ENCODE results near the gene CADM1.

DNA sequence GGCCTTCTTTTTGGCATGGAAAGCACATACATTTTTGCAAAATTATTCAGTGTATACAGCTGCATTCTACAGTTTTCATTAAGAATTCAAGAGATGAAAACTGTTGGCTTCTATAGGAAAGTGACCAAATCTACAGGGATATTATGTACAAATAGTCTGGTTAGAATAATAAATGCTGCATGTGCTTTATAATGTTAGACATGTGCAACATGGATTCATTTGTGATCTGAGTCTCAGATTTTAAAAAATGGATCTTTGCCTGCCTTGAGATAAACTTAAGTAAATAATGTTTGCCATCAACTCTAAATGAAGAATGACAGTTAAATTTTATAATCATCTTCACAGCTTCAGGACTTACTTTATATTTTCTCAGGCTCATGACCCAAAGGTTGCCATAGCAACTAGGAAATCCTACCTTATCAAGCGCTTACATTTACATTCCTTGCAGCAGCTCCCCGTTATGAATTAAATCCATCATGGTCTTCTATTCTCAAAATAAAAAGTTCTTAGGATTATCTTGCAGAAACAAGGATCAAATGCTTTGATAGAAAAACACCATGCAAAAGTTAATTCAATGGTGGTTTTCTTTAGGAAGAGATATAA is 200.2 kb downstream of the CADM1 start:
- no peak for TF ChIP-seq GATA3 (IDR thresholded peaks at IDR 0.05; ENCODE audit: low read depth, low read length)
- TF ChIP-seq GATA2 (IDR thresholded peaks at IDR 0.05; ENCODE audit: low read depth, low read length): no peak

Data from SH-SY5Y (cell line).